GM18498 (cell line): ENCODE data around the gene UHMK1.
A peak's percentile ranks its signal among the peaks of the same experiment; 100 is the strongest.

Source experiments
- ATAC-seq: cut with Tn5 transposase; IDR thresholded peaks from one replicate; pipeline ENCODE4 v1.9.1; 2021; ENCODE audit warnings: mild to moderate bottlenecking, moderate library complexity; ENCODE audit not compliant: unreplicated experiment

Gene UHMK1

DNA sequence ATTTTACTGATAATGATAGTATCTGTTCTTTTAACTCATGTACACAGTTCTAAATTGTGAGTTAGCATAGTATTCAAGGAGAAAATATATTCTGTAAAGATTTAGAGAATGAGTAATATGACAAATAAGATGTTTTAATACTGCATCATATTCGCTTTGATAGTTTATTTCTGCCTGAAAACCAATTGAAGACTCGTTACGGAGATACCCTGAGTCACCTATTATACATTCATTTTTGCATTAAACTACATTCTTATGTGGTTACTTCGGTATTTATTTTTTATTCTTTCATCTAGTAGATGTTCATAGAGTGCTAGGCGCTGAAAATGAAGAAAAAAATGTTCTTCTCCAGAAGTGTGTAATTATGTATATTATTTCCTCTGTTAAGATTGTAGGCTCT lies 5.3 kb downstream of the UHMK1 start:
- no peak for ATAC-seq

DNA sequence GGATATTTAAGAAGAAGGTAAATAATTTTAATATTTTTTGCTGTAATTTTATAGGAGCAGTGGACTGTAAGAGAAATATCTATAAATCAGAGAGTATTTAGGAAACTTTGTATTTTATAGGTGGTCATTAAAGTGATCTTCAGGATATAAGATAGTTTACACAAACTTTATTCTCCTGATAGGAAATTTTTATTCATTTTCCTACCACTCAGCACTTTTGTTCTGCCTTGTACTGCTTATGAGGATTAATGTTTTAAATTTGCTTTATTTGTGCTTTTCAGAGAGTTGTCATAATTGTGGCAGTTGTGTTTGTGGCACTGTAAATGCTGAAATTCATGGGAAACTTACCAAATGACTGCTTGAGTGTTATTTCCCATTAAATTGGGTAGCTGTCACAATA lies 29.7 kb downstream of the UHMK1 start:
- ATAC-seq, result no peak

DNA sequence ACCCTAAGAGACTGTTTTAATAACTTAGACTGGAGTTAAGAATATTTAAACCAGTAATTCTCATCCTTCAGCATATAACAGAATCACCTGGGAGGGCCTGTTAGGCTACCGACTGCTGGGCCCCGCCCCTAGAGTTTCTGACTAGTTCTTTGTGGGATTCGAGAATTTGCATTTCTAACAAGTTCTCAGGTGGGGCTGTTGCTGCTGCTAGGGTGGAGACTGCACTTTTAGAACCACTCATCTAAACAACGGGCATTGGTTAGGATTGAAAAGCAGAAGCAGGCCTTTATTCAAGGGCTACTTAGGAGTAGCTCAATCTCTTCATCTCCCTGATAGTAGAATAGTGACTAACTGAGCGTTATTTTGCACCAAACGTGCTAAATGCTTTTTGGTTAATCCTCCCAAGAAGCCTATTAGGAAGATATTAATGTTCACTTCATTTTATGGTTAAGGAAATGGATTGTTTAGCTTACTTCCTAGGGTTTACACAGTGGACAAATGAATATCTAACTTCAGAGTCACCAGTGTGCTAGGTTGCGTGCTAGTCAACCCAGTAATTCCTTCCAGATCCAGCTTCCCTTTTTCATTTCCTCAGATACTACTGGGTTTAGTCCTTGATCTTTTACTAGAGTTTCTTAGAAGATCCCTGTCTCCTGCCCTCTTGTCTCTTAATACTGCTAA lies 32.8 kb downstream of the UHMK1 start:
- peak; percentile 91 for ATAC-seq

DNA sequence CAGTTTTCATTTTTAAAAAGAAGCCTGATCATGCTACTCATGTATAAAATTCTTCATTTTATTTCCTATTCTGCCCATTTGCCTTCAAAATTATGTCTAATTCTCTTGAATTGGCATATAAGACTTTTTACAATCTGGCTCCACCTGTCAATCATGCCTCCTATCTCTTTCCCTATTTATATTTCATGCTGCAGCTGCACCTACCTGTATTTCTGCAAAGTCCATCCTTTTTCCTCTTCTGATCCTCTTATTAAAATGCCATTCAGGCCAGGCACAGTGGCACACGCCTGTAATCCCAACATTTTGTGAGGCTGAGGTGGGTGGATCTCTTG lies 33.3 kb downstream of the UHMK1 start:
- ATAC-seq, result no peak

DNA sequence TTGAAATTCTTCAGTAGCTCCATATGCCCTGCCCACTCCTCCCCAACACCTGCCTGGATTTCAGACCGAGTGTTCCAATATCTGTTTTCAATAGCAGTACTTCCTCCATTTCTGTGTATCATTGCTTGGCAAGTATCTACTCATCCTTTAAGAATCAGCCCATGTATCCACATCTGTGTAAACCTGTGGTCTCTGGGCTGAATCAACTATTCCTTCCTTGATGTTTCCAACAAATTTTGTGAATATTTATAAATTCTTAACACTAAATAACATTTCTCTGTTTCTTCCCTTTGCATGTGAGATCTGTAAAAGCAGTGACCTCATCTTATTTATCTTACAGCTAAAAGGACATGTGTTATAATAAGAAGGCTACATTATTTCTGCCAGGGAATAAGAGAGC lies 37.9 kb downstream of the UHMK1 start:
- ATAC-seq, result no peak

DNA sequence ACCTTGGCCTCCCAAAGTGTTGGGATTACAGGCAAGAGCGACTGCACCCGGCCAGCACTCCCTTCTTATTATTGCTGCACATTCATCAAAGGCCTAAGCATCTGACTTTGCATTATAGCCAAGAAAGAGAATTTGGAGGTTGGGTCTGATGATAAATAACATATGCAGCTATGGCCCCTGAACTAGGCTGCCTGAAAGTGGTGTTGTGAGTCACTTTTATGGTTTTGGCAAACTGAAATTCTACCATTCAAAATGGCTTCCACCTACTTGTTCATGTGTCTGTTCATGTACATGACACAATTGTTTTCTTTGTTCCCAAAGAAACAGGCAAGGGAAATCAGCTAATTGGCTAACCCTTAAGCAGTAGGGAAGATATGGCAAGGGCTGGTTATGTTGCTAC lies 38.9 kb downstream of the UHMK1 start:
- no peak for ATAC-seq

DNA sequence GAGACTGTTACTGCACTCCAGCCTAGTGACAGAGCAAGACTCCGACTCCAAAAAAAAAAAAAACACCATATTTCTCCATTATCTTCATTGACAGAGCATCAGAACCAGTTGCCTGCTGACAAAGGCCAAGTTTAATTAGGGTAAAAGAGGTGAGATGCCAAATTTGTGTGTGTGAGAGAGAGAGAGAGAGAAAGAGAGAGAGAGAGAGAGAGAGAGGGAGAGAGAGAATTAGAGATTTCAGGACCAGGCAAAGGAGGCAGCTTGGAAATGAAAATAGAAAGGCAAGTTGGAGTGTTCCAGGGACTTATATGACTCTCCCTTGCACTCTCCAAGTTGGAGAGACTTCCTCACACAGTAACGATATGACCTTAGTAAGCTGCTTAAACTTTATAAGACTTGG lies 39.6 kb downstream of the UHMK1 start:
- no peak for ATAC-seq

DNA sequence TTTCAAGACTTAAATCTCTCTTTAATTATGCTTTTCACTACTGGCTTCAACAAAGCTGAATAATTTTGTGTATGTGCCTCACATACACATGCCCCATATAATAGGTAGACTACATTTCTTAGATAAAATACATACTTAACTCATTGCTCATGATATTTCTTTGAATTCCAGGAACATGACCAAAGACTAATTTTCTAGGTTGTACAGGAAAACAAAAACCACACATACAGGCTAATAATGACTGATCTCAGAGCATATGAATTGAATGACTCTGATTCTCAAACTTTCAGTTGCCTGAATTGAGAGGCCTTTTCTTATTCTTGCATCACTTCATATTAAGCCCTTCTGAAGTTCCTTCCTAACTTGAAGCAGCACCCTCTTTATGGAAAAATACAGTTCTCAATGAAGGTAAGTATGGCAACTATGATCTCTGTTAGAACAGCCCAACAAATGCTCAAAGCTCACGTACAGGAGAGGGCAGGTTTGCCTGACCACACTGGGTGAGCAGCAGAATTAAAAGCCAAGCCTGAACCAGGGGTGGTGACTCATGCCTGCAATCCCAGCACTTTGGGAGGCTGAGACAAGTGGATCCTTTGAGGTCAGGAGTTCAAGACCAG lies 41.3 kb downstream of the UHMK1 start:
- ATAC-seq, result no peak

DNA sequence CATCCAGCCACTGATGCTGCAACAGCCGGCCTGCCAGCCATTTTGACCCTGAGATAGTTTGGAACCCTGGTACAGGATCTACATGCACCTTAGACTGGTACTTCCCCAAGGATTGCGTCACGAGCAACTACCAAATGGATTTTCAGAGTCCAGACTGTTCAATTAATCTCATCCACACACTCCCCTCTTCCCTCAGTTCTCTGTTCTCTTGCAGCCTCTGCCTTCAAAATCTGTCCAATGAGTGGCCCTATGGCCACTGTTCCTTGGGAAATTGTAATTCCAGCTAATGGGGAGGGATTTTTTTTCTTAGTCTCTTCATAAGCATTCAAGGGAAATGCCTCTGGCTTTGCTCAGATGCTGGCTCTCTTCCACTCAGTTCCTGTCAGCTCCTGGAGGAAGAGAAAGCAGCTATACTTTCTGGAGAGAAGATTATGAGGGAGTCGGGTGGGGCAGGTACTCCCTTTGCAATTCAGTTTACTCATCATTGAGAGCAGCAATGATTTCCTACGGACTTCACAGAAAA lies 44.1 kb downstream of the UHMK1 start:
- ATAC-seq, result no peak

DNA sequence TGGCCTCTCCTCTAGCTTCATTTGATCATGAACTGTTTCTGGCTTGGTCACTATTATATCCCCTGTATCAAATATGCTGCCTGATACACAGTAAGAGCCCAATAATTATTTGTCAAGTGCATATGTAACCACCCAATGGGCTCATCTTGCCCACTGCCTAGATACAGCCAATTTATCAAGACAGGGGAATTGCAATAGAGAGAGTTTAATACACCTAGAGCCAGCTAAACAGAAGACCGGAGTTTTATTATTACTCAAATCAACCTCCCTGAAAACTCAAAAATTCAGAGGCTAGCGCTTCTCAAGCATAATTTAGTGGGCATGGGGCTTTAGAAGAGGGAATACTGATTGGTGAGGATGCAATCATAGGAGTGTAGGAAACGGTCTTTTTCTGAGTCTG lies 45.6 kb downstream of the UHMK1 start:
- ATAC-seq, result no peak

DNA sequence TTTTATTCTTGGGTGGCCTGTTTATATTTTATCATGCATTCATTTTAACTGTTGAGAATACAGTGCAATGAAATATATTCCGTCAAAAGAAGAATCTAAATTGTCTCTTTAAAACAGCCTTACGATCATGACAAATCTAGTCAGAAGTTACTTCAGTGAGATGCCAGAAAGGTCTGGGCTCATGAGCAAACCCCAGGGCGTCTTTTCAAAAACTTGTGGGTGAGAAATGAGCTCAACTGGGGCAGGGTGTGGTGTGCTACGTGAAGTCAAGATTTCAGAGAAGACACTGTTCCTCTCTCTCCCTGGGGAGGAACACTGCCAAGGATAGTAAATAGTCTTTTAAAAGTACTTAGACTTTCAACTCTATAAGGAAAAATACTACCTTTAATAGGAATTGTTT lies 50.6 kb downstream of the UHMK1 start:
- ATAC-seq, result no peak

DNA sequence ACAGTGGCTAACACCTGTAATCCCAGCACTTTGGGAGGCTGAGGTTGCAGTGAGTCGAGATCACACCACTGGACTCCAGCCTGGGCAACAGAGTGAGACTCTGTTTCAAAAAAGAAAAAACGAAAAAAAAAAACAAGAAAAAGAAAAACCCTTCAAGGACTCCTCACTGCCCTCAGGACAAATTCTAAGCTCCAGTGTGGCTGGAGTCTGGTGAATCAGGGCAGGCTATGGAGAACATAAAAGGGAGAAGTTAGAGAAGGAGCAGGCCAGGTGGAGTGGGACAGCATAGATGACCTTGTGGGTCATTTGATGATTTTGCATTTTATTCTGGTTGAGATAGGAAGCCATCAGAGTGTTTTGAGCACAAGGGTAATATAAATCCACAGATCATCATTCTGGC lies 51.4 kb downstream of the UHMK1 start:
- no peak for ATAC-seq

DNA sequence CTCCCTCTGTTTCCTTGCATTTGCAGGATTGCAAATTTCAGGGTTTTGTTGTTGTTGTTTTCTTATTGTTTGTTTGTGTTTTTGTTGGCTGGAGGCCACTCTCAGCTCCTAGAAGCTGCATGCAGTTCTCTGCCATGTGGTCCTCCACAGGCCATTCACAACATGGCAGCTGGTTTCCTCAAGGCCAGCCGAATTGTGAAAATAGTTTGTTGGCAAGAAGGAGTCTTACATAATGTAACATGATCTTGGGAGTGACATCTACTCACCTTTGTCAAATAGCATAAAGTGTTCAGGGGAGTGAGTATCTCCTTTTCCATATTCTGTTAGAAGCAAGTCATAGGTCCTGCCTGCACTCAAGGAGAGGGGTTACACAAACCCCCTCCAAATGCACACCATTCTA lies 53.3 kb downstream of the UHMK1 start:
- ATAC-seq, result no peak

DNA sequence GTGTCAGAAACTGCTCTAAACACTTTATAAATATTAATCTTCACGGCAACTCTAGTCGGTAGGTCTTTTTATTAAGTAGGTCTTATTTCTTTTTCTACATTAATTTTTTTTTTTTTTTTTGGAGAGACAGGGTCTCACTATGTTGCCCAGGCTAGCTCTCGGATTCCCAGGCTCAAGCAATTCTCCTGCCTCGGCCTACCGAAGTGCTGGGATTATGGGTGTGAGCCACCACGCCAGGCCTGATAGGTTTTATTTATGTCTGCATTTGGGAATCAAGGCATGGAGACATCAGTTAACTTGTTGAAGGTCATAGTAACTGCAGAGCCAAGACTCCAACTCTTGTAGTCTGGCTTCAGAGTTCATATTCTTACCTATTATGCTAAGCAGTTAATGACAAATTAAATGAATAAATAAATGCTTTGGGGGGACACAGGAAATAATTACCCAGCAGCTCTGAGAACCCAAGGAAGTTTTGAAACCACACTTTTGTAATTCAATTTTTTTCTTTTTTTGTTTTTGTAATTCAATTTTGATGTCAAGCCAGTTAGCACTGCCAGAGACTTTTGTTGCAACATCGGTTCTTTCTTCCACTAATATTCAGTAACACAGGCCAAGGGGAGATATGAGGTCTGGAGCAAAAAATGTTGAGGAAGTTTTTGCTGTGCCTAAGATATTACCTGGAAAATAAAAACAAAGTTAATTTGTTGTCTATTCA lies 54.5 kb downstream of the UHMK1 start:
- no peak for ATAC-seq

DNA sequence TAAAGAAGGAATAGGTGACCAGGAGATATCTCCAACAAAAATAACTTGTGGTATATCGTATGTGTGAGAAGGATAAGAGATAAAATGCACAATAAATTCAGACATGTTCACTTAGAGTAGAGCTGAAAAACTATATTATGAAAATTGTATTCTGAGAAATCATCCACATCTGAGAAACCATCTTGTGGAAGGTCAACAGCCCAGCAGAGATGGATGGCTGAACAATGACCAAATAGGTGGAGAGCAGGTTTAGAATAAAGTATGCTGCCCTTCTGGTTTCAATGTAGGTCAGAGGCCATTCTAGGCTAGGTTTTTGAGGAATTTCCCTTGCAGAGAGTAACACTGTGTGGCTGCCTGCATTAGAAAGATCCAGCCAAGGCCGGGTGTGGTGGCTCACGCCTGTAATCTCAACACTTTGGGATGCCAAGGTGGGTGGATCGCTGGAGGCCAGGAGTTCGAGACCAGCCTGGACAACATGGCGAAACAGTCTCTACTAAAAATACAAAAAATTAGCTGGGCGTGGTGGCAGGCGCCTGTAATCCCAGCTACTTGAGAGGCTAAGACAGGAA lies 55.1 kb downstream of the UHMK1 start:
- ATAC-seq, result no peak

DNA sequence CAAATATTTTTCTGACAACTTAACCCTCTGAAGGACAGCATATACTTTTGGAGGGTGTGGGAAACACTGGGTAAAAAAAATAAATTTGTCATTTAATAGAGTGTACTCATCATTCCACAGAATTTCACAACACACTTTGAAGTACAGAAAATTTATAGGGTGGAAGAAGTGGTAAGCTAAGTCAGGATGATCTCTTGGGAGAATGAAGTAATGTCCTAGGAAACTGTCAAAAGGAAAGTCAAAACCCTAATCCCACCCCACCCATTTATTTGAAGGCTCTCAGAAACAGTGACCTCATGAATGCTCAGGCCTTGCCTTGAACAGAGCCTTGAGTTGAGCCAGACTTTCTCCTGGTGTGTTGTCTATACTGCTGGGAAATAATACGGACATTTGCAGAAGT lies 56.6 kb downstream of the UHMK1 start:
- no peak for ATAC-seq

DNA sequence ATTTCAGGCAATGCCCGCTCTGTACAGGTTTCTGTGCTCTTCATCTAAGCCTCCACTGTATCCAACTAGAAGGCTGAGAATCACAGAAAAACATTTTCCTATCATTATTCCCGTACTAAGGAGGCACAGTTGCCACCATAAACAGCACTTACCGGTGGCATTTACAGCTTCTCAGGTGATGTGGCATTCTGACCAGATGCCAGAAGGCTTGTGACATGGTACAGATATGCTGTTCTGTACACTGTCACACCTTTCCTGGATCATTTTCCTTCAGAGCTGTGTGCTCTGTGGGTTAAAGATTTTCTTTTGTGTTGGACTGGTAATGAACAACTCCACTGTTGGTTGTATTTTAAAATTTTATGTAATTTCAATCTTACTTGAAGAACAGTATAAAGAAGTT lies 59.9 kb downstream of the UHMK1 start:
- ATAC-seq, result no peak

DNA sequence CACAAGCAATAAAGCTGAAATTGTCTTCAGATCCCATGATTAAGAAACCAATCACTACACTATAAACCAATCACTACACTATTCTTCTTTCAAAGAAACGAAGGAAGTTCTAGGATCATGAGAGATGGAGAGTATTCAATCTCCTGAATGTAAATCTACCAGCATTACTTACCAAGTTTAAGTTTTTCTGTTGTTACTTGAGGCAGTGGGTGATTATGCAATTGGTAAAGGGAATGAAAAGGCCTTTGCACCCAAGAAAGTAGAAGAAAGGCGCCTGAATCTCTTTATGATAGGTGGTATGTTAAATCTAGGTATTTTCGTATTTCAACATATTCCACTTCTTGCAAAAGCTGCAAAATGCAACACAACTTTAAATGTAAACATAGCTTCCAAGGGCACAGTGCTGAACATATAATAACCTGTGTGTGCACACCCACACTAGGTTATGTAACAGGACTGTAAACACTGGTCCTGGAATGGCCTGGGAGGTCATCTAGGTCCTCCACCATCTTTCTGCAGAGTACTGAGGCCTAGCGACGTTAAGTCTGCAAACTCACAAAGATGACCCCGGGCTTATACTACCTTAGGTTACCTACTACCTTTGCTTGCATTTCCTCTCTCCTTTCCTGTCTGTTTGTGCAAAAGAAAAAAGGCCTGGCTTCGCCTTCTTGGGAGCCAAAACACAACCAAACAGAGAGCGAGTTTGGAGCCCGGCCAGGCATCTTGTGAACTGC lies 62.9 kb downstream of the UHMK1 start:
- no peak for ATAC-seq

DNA sequence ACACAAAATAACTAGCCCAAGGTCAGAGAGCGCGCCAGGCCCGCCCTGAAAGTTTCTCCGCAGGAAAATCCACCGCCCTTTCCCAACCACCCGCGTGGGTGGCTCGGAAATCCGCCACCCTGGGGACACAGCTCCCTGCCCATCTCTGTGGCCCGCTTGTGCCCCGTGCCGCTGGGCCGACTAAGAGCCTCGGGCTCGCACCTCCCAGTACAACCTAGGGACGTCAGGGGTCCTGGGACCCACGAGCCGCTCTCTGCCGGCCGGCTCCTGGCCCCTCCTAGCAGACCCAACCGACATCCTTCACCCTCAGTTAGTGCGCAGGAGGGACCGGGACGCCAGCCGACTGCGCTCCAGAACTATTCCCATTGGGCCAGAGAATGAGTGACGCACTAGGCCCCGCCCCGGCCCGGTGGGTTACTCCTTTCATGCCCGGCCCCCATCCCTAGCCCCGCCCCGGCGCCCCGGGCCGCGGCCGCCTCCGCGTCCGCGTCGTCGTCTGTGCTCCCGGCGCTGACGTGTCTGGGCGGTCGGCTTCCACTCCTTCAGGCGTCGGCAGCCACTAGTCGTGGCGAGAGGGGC lies 63.5 kb downstream of the UHMK1 start:
- peak; percentile 93 for ATAC-seq

DNA sequence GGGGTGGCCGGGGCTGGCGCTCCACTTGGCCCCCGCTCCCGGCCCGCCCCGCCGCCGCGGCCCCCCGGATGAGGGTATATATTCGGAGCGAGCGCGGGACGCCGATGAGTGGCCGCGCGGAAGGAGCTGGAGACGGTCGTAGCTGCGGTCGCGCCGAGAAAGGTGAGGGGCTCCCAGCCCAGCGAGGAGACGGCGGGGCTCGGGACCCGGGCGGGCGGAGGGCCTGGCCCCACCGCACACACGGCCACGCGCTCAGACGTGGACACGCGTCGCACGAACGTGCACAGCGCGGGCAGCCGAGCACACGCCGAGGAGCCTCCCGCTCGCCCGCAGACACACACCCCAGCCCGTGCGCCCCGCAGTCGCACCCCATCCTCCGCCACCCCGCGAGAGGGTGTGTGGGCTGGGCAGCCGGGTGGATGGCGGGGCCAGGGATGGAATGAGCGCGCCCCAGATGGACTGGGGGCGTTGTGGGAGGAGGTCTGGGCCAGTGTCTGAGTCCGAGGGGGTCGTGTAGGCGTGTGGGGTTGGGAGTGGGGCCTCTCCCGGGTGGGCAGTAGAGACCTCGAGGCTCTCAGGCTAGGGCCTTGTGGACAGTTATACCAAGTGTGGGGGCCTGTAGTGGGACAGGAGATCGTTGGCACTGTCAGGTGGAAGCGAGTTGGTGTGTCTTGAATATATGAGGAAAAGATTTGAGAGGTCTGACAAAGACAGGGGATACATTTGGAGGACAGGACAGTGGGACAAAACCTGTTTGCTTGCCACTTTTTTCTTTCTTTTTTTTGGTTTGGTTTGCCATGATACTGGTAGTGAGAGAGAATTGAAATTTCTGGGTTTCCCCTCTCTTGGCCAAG lies 64.2 kb downstream of the UHMK1 start, which contains the start of gene UAP1:
UAP1 (plus strand) TSS at position 107 of the 854 bp plus-strand sequence. CDS start 4,347 bp downstream, outside the sequence.
- peak; percentile 42 for ATAC-seq
